ENCODE measurements around the gene LEAP2.

DNA sequence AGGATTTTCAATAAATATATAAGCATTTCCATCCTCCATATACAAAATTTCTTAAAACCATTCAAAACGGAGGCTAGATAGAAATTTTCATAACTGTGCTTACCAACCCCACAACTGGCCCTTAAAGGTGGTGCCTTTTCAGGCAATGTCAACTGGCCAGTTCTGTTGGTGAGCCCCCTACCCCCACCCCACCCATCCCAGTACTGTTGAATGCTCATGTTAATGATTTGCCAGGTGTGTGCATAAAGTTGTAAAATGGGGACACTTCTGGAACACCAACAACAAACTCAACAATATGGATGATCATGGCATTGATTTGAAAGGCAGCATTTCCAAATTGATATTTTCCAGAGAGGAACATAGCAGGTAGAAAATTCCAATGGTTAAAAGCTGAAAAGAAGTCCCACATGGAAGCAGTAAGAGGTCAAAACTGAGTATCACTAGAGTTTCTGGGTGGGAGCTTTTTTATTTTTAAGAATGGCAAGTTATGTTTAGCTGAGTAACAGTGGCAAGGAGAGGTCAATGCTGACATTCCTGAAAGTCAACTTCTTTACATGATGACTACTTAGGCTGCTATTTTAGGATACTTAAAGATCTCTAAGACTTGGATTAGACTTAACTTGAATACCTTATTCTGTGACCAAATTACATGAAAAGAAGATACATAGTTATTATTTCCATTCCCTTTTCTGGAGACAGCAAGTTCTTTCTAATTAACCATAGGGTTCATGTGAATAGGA lies 2.7 kb downstream of the LEAP2 start:
- TF ChIP-seq, protein P1, sequence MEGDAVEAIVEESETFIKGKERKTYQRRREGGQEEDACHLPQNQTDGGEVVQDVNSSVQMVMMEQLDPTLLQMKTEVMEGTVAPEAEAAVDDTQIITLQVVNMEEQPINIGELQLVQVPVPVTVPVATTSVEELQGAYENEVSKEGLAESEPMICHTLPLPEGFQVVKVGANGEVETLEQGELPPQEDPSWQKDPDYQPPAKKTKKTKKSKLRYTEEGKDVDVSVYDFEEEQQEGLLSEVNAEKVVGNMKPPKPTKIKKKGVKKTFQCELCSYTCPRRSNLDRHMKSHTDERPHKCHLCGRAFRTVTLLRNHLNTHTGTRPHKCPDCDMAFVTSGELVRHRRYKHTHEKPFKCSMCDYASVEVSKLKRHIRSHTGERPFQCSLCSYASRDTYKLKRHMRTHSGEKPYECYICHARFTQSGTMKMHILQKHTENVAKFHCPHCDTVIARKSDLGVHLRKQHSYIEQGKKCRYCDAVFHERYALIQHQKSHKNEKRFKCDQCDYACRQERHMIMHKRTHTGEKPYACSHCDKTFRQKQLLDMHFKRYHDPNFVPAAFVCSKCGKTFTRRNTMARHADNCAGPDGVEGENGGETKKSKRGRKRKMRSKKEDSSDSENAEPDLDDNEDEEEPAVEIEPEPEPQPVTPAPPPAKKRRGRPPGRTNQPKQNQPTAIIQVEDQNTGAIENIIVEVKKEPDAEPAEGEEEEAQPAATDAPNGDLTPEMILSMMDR (IDR thresholded peaks at IDR 0.05), result no peak
- no peak for TF ChIP-seq CHD2 (IDR thresholded peaks at IDR 0.05; ENCODE audit: low read length, partially characterized antibody)
- TF ChIP-seq, protein P2, sequence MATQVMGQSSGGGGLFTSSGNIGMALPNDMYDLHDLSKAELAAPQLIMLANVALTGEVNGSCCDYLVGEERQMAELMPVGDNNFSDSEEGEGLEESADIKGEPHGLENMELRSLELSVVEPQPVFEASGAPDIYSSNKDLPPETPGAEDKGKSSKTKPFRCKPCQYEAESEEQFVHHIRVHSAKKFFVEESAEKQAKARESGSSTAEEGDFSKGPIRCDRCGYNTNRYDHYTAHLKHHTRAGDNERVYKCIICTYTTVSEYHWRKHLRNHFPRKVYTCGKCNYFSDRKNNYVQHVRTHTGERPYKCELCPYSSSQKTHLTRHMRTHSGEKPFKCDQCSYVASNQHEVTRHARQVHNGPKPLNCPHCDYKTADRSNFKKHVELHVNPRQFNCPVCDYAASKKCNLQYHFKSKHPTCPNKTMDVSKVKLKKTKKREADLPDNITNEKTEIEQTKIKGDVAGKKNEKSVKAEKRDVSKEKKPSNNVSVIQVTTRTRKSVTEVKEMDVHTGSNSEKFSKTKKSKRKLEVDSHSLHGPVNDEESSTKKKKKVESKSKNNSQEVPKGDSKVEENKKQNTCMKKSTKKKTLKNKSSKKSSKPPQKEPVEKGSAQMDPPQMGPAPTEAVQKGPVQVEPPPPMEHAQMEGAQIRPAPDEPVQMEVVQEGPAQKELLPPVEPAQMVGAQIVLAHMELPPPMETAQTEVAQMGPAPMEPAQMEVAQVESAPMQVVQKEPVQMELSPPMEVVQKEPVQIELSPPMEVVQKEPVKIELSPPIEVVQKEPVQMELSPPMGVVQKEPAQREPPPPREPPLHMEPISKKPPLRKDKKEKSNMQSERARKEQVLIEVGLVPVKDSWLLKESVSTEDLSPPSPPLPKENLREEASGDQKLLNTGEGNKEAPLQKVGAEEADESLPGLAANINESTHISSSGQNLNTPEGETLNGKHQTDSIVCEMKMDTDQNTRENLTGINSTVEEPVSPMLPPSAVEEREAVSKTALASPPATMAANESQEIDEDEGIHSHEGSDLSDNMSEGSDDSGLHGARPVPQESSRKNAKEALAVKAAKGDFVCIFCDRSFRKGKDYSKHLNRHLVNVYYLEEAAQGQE (IDR thresholded peaks at IDR 0.05; ENCODE audit: low read depth, low read length), result no peak
- TF ChIP-seq POLR2AphosphoS5 (IDR thresholded peaks at IDR 0.05; ENCODE audit: low read depth, low read length), result no peak
- TF ChIP-seq RXRA (IDR thresholded peaks at IDR 0.05; ENCODE audit: borderline replicate concordance, low read depth), result no peak
- TF ChIP-seq EZH2phosphoT487 (IDR thresholded peaks at IDR 0.05; ENCODE audit: borderline replicate concordance, low read depth), result no peak
- TF ChIP-seq TCF12 (IDR thresholded peaks at IDR 0.05), result no peak
- TF ChIP-seq SMC3 (IDR thresholded peaks at IDR 0.05; ENCODE audit: low read depth, low read length), result no peak
- TF ChIP-seq TAF1 (IDR thresholded peaks at IDR 0.05; ENCODE audit: borderline replicate concordance, low read depth, low read length), result no peak
